GM23338 (cell line): ENCODE measurements around the gene P2RY8.

ENCODE experiments used
- CREB1 ChIP-seq: fragments of 250-450 bp; sonication (Bioruptor Pico); IDR thresholded peaks from 2 replicates; pipeline ENCODE4 v1.5.0; 2020; ENCODE audit warnings: low read depth, mild to moderate bottlenecking, moderate library complexity
- EZH2 ChIP-seq: fragments of 200-600 bp; sonication (generic); IDR thresholded peaks from one replicate; pipeline ENCODE4 v1.8.0; 2017; ENCODE audit warnings: antibody characterized with exemption, mild to moderate bottlenecking, low read depth; ENCODE audit not compliant: unreplicated experiment
- EZH2phosphoT487 ChIP-seq: fragments of 200-600 bp; sonication (generic); IDR thresholded peaks from one replicate; pipeline ENCODE4 v1.8.1; 2018; ENCODE audit warnings: antibody characterized with exemption; ENCODE audit not compliant: unreplicated experiment
- JUNB ChIP-seq: IDR thresholded peaks from one replicate; pipeline ENCODE4 v1.6.1; 2016; ENCODE audit warnings: antibody characterized with exemption; ENCODE audit not compliant: unreplicated experiment
- NANOG ChIP-seq: IDR thresholded peaks from 2 replicates; pipeline ENCODE4 v1.6.1; 2016; ENCODE audit warnings: antibody characterized with exemption, borderline replicate concordance
- POLR2AphosphoS5 ChIP-seq: IDR thresholded peaks from 2 replicates; pipeline ENCODE4 v1.6.1; 2016; ENCODE audit warnings: antibody characterized with exemption, low read depth
- STAT1 ChIP-seq: IDR thresholded peaks from one replicate; pipeline ENCODE4 v1.6.1; 2016; ENCODE audit warnings: antibody characterized with exemption; ENCODE audit not compliant: unreplicated experiment
- ZNF114 ChIP-seq: fragments of 250-450 bp; sonication (Bioruptor Pico); IDR thresholded peaks from 2 replicates; pipeline ENCODE4 v1.5.0; 2020; ENCODE audit warnings: mild to moderate bottlenecking, moderate library complexity
- TF ChIP-seq, protein P1 (sequence below), 2 experiments: fragments of 200-600 bp in 1 of 2; sonication (generic) in 1 of 2; conservative IDR thresholded peaks; 2 replicates each; pipeline versions ENCODE4 v1.5.1 to v1.6.1; 2016 to 2017; ENCODE audit warnings: antibody characterized with exemption in 2 of 2, low read depth in 2 of 2, mild to moderate bottlenecking in 2 of 2, moderate library complexity in 1 of 2
- TF ChIP-seq, protein P2 (sequence below): IDR thresholded peaks from one replicate; pipeline ENCODE4 v1.6.1; 2018; ENCODE audit warnings: antibody characterized with exemption; ENCODE audit not compliant: unreplicated experiment
- TF ChIP-seq, protein P3 (sequence below): IDR thresholded peaks from 2 replicates; pipeline ENCODE4 v1.6.1; 2016; ENCODE audit warnings: antibody characterized with exemption

DNA sequence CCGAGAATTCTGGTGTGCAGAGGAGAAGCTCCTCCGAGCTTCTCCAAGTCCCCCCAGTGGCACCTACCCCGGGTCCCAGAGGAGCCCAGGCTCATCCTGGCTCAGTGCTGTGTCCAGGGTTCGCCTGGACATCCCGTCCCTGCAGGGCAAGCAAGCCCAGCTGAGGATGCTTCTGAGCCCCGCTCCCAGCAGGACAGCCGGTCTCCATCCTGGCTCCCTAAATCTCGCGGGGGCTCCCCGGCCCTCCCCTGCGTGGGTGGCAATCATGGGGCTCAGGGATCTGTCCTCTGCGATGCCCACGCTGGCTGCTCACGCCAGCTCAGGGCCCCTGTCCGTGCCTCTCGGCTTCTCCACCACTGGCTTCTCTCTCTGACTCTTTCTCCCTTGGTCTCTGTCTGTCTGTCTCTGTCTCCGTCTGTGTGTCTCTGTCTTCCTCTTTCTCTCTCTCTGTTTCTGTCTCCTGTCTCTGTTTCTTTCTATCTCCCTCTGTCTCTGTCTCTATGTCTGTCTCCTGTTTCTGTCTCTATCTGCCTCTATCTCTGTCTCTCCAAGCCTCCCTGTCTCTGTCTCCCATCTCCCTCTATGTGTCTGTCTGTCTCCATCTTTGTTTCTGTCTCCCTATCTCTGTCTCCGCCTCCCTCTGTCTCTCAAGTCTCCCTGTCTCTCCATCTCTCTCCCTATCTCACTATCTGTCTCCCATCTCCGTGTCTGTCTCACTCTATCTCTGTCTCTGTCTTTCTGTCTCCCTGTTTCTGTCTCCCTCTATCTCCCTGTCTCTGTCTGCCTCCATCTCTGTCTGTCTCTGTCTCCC is 117.2 kb downstream of the P2RY8 start:
- TF ChIP-seq, protein P1, sequence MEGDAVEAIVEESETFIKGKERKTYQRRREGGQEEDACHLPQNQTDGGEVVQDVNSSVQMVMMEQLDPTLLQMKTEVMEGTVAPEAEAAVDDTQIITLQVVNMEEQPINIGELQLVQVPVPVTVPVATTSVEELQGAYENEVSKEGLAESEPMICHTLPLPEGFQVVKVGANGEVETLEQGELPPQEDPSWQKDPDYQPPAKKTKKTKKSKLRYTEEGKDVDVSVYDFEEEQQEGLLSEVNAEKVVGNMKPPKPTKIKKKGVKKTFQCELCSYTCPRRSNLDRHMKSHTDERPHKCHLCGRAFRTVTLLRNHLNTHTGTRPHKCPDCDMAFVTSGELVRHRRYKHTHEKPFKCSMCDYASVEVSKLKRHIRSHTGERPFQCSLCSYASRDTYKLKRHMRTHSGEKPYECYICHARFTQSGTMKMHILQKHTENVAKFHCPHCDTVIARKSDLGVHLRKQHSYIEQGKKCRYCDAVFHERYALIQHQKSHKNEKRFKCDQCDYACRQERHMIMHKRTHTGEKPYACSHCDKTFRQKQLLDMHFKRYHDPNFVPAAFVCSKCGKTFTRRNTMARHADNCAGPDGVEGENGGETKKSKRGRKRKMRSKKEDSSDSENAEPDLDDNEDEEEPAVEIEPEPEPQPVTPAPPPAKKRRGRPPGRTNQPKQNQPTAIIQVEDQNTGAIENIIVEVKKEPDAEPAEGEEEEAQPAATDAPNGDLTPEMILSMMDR (conservative IDR thresholded peaks at IDR 0.05; ENCODE audit: low read depth in 2 of 2), result no peak
- no peak for TF ChIP-seq EZH2
- no peak for TF ChIP-seq POLR2AphosphoS5
- TF ChIP-seq, protein P2, sequence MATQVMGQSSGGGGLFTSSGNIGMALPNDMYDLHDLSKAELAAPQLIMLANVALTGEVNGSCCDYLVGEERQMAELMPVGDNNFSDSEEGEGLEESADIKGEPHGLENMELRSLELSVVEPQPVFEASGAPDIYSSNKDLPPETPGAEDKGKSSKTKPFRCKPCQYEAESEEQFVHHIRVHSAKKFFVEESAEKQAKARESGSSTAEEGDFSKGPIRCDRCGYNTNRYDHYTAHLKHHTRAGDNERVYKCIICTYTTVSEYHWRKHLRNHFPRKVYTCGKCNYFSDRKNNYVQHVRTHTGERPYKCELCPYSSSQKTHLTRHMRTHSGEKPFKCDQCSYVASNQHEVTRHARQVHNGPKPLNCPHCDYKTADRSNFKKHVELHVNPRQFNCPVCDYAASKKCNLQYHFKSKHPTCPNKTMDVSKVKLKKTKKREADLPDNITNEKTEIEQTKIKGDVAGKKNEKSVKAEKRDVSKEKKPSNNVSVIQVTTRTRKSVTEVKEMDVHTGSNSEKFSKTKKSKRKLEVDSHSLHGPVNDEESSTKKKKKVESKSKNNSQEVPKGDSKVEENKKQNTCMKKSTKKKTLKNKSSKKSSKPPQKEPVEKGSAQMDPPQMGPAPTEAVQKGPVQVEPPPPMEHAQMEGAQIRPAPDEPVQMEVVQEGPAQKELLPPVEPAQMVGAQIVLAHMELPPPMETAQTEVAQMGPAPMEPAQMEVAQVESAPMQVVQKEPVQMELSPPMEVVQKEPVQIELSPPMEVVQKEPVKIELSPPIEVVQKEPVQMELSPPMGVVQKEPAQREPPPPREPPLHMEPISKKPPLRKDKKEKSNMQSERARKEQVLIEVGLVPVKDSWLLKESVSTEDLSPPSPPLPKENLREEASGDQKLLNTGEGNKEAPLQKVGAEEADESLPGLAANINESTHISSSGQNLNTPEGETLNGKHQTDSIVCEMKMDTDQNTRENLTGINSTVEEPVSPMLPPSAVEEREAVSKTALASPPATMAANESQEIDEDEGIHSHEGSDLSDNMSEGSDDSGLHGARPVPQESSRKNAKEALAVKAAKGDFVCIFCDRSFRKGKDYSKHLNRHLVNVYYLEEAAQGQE, result no peak
- TF ChIP-seq, protein P3, sequence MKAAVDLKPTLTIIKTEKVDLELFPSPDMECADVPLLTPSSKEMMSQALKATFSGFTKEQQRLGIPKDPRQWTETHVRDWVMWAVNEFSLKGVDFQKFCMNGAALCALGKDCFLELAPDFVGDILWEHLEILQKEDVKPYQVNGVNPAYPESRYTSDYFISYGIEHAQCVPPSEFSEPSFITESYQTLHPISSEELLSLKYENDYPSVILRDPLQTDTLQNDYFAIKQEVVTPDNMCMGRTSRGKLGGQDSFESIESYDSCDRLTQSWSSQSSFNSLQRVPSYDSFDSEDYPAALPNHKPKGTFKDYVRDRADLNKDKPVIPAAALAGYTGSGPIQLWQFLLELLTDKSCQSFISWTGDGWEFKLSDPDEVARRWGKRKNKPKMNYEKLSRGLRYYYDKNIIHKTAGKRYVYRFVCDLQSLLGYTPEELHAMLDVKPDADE, result no peak
- TF ChIP-seq ZNF114 (CRISPR knock-in tag), result no peak
- TF ChIP-seq CREB1 (CRISPR knock-in tag), result no peak
- no peak for TF ChIP-seq EZH2phosphoT487
- TF ChIP-seq JUNB, result no peak
- no peak for TF ChIP-seq NANOG
- TF ChIP-seq STAT1, result no peak
